Nephron progenitor cell (in vitro differentiated cells): ENCODE data around the gene ZSCAN12.

ENCODE experiments used
- DNase-seq: peaks from one replicate; pipeline ENCODE4 v3.0.0; 2021
- H3K27ac Mint-ChIP-seq: 2 replicates; pipeline ENCODE4 v1.8.0; 2021; ENCODE audit warnings: mild to moderate bottlenecking, moderate library complexity, mixed read lengths
- H3K27me3 Mint-ChIP-seq: 2 replicates; pipeline ENCODE4 v1.8.0; 2021; ENCODE audit warnings: mild to moderate bottlenecking, low read depth, mixed read lengths; ENCODE audit not compliant: poor library complexity
- H3K36me3 Mint-ChIP-seq: 2 replicates; pipeline ENCODE4 v1.8.0; 2021; ENCODE audit warnings: low read depth, mixed read lengths
- H3K4me1 Mint-ChIP-seq: 2 replicates; pipeline ENCODE4 v1.8.0; 2021; ENCODE audit warnings: mixed read lengths
- H3K4me3 Mint-ChIP-seq: 2 replicates; pipeline ENCODE4 v1.8.0; 2021; ENCODE audit warnings: mild to moderate bottlenecking, moderate library complexity, mixed read lengths
- H3K9me3 Mint-ChIP-seq: 2 replicates; pipeline ENCODE4 v1.8.0; 2021; ENCODE audit warnings: mild to moderate bottlenecking, moderate library complexity, mixed read lengths
- TF ChIP-seq, protein P1 (sequence below): fragments of 200-600 bp; sonication (generic); IDR thresholded peaks from 2 replicates; pipeline ENCODE4 v1.5.0; 2021; ENCODE audit warnings: antibody characterized with exemption

Gene ZSCAN12

DNA sequence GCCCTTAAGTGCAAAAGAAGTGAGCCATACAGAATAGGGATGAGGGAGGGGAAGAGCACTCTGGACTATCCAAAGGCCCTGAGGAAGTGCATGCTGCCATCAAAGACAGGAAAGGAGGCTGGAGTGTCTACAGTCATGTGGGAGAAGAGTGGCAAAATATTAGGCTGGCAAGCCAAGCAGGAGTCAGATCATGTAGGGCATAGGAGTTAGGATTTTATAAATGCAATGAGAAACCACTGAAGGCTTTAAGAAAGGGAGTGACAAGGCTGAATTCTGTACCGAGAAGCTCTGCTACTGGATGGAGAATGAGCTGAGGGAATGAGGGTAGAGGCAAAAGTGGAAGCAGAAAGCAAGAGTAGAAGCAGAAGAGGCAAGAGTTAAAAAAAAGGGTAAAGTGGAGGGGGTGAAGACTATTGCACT, 65.9 kb downstream of the ZSCAN12 start:
- no peak overlapping the region for H3K27ac Mint-ChIP-seq
- H3K4me1 Mint-ChIP-seq, result peaks cover 18% of the 10 kb centered on the region
- H3K27me3 Mint-ChIP-seq, result peaks cover 3% of the 10 kb centered on the region
- TF ChIP-seq, protein P1, sequence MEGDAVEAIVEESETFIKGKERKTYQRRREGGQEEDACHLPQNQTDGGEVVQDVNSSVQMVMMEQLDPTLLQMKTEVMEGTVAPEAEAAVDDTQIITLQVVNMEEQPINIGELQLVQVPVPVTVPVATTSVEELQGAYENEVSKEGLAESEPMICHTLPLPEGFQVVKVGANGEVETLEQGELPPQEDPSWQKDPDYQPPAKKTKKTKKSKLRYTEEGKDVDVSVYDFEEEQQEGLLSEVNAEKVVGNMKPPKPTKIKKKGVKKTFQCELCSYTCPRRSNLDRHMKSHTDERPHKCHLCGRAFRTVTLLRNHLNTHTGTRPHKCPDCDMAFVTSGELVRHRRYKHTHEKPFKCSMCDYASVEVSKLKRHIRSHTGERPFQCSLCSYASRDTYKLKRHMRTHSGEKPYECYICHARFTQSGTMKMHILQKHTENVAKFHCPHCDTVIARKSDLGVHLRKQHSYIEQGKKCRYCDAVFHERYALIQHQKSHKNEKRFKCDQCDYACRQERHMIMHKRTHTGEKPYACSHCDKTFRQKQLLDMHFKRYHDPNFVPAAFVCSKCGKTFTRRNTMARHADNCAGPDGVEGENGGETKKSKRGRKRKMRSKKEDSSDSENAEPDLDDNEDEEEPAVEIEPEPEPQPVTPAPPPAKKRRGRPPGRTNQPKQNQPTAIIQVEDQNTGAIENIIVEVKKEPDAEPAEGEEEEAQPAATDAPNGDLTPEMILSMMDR, result no peak
- H3K4me3 Mint-ChIP-seq, result peak overlapping the region; percentile 23
- peaks cover 44% of the 10 kb centered on the region for H3K36me3 Mint-ChIP-seq
- H3K9me3 Mint-ChIP-seq, result peaks cover 35% of the 10 kb centered on the region
- no peak for DNase-seq

GRCh38 chr6:28333047-28333446, 66.5 kb downstream of the ZSCAN12 start:
- no peak overlapping the region for H3K4me3 Mint-ChIP-seq

GRCh38 chr6:28330041-28330440, 69.5 kb downstream of the ZSCAN12 start:
- H3K9me3 Mint-ChIP-seq, result peaks cover 70% of the 10 kb centered on the region
- H3K4me3 Mint-ChIP-seq, result no peak overlapping the region
- peaks cover 79% of the 10 kb centered on the region for H3K36me3 Mint-ChIP-seq
- DNase-seq, result no peak
- H3K27me3 Mint-ChIP-seq, result peaks cover 3% of the 10 kb centered on the region
- H3K4me1 Mint-ChIP-seq, result peaks cover 17% of the 10 kb centered on the region
- TF ChIP-seq, protein P1, result no peak
- no peak overlapping the region for H3K27ac Mint-ChIP-seq

More at GRCh38 chr6:28333047-28333446, 66.5 kb downstream of the ZSCAN12 start:
- TF ChIP-seq, protein P1, result no peak
- no peak for DNase-seq
- Mint-ChIP-seq H3K27me3 (peaks cover 3% of the 10 kb centered on the region), H3K36me3 (peaks cover 49% of the 10 kb centered on the region), H3K9me3 (peaks cover 40% of the 10 kb centered on the region), H3K27ac (no peak overlapping the region), H3K4me1 (peaks cover 18% of the 10 kb centered on the region)
